Suprapubic skin (tissue), 4 donors: ENCODE results near the gene CEP350. TPM values are rescaled to one million over a fixed set of nuclear protein-coding genes. Genes with fewer than 3 reads are reported as not detected.

Experiments
- DNase-seq, 2 donors: peaks; one replicate each; pipeline ENCODE4 v3.0.0-alpha.2; 2019; ENCODE audit warnings: low spot score in 2 of 2
- H3K27ac ChIP-seq: fragments of 200-600 bp; sonication (generic); one replicate; pipeline ENCODE4 v1.5.1; 2019
- H3K27me3 ChIP-seq: fragments of 200-600 bp; sonication (generic); one replicate; pipeline ENCODE4 v1.5.1; 2019
- H3K36me3 ChIP-seq: fragments of 200-600 bp; sonication (generic); one replicate; pipeline ENCODE4 v1.5.1; 2019
- H3K4me1 ChIP-seq: fragments of 200-600 bp; sonication (generic); one replicate; pipeline ENCODE4 v1.5.1; 2019
- H3K4me3 ChIP-seq: fragments of 200-600 bp; sonication (generic); one replicate; pipeline ENCODE4 v1.5.1; 2019; ENCODE audit warnings: mild to moderate bottlenecking
- H3K9me3 ChIP-seq: fragments of 200-600 bp; sonication (generic); one replicate; pipeline ENCODE4 v1.5.1; 2019
- EP300 ChIP-seq: sonication (generic); formaldehyde crosslinking; IDR thresholded peaks from one replicate; pipeline ENCODE4 v1.6.1; 2017; ENCODE audit warnings: antibody characterized with exemption
- POLR2A ChIP-seq, 2 donors: fragments of 450-650 bp; IDR thresholded peaks; one replicate each; pipeline ENCODE4 v1.6.1; 2017; ENCODE audit warnings: antibody characterized with exemption in 2 of 2, mild to moderate bottlenecking in 2 of 2, moderate library complexity in 2 of 2
- POLR2AphosphoS5 ChIP-seq, 3 donors: sonication (generic); formaldehyde crosslinking; IDR thresholded peaks; one replicate each; pipeline ENCODE4 v1.6.1; 2017; ENCODE audit warnings: antibody characterized with exemption in 3 of 3
- WGBS: methylation state at CpG from one replicate; pipeline ENCODE4 v1.1.5; 2018; 5-methylcytosine and 5-hydroxymethylcytosine counted together
- total RNA-seq, 4 donors: library from RNA; depleted of rRNA; stranded (reverse); fragments of >200 nt; gene quantifications; one replicate each; pipeline ENCODE4 v1.1.0, GENCODE V29; 2016
- TF ChIP-seq, protein P1 (sequence below), 2 donors: fragments of 200-600 bp in 1 of 2; fragments of 450-650 bp in 1 of 2; sonication (generic) in 1 of 2; IDR thresholded peaks; one replicate each; pipeline ENCODE4 v1.5.1; 2016 to 2019; ENCODE audit warnings: antibody characterized with exemption in 2 of 2, mild to moderate bottlenecking in 1 of 2, moderate library complexity in 1 of 2

The CEP350 gene
- total RNA-seq, 4 donors from 2014 or later: 60.5 to 90.2 (median 68.4) TPM

DNA sequence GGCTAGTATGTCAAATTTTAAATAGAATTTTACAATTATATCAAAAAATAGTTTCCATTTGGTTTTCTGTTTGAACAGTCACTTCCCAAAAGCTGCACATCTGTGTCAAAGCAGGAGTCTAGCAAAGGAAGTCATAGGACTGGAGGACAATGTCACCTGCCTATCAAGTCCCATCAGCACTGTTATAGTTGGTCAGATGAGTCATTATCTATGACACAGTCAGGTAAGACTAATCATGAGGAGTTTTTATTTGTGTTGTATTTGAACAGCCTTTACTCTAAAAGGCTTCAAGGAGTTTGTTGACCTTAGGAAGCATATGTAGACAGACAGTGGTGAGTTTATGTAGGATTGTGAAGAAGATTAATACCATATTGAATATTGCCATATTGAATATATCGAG, 125.8 kb downstream of the CEP350 start:
- Histone ChIP-seq H3K4me3 (no peak overlapping the region), H3K36me3 (peaks cover 90% of the 10 kb centered on the region), H3K27me3 (no peaks in the 10 kb centered on the region), H3K9me3 (no peaks in the 10 kb centered on the region), H3K27ac (no peak overlapping the region), H3K4me1 (no peaks in the 10 kb centered on the region)
- TF ChIP-seq POLR2AphosphoS5 (IDR thresholded peaks at IDR 0.05): no peak
- TF ChIP-seq, protein P1, sequence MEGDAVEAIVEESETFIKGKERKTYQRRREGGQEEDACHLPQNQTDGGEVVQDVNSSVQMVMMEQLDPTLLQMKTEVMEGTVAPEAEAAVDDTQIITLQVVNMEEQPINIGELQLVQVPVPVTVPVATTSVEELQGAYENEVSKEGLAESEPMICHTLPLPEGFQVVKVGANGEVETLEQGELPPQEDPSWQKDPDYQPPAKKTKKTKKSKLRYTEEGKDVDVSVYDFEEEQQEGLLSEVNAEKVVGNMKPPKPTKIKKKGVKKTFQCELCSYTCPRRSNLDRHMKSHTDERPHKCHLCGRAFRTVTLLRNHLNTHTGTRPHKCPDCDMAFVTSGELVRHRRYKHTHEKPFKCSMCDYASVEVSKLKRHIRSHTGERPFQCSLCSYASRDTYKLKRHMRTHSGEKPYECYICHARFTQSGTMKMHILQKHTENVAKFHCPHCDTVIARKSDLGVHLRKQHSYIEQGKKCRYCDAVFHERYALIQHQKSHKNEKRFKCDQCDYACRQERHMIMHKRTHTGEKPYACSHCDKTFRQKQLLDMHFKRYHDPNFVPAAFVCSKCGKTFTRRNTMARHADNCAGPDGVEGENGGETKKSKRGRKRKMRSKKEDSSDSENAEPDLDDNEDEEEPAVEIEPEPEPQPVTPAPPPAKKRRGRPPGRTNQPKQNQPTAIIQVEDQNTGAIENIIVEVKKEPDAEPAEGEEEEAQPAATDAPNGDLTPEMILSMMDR (IDR thresholded peaks at IDR 0.05): no peak
- TF ChIP-seq POLR2A (IDR thresholded peaks at IDR 0.05): no peak
- TF ChIP-seq EP300: no peak
- WGBS: 94% methylated on average over 1 of the region's 1 CpG
- no peak for DNase-seq

DNA sequence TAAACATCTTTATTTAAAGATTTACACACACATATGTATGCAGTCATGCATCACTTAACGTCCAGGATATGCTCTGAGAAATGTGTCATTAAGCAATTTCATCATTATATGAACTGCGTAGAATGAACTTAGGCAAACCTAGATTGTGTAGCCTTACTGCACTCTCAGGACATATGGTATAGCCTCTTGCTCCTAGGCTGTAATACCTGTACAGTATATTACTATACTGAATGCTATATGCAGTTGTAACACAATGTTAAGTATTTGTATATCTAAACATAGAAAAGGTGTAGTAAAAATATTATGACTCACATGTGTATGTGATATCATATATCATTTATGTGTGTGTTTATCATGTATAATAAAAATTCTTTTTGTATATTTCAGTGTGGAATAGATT, 126.9 kb downstream of the CEP350 start:
- Histone ChIP-seq H3K27ac (no peak overlapping the region), H3K27me3 (no peaks in the 10 kb centered on the region), H3K9me3 (no peaks in the 10 kb centered on the region), H3K4me3 (no peak overlapping the region), H3K36me3 (peaks cover 87% of the 10 kb centered on the region), H3K4me1 (no peaks in the 10 kb centered on the region)
- TF ChIP-seq EP300 (no peak), POLR2AphosphoS5 (IDR thresholded peaks at IDR 0.05) (no peak), POLR2A (IDR thresholded peaks at IDR 0.05) (no peak)
- TF ChIP-seq, protein P1 (IDR thresholded peaks at IDR 0.05): no peak
- no peak for DNase-seq
- WGBS: 84% methylated on average over 2 of the region's 2 CpGs

DNA sequence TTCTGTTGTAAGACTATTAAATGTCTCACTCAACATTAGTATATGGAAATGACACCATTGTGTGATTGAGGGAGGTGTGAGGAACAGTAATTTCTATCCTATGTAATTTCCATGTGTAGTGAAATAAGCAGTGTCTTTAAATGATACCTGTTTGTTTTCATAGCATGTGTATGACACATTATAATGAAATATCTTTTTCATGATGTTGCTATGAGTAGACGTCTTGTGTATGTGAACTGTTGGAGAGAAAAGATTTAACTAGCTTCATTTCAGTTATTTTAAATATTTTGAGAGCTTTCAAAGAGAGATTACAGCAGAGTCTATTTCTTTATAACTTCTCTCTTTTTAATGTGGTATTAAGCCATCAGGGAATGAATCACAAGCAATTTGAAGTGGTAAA, 128.6 kb downstream of the CEP350 start:
- TF ChIP-seq, protein P1 (IDR thresholded peaks at IDR 0.05): no peak
- TF ChIP-seq EP300 (no peak), POLR2AphosphoS5 (IDR thresholded peaks at IDR 0.05) (no peak), POLR2A (IDR thresholded peaks at IDR 0.05) (no peak)
- no peak for DNase-seq

DNA sequence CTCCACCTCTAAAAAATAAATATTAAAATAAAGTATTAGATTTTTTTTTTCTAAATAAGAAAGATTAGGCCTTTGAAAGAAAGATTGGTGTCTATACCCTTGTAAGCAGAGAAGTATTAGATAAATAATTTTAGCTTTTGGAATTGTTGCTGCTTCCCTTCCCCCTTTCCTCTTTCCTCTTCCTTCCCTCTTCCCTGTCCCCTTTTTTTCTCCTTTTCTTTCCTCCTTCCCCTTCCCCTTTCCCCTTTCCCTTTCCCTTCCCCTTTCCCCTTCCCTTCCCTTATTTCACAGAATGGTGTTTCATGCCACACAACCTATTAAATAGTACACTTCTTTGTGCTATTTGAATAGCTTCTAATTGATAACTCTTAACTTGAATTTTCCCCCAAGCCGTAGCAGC, 130.3 kb downstream of the CEP350 start:
- H3K36me3 ChIP-seq: peaks cover 73% of the 10 kb centered on the region
- 93% methylated on average over 1 of the region's 1 CpG for WGBS
- no peaks in the 10 kb centered on the region for H3K27me3 ChIP-seq
- H3K4me3 ChIP-seq: no peak overlapping the region
- TF ChIP-seq EP300: no peak
- no peak for TF ChIP-seq POLR2A (IDR thresholded peaks at IDR 0.05)
- TF ChIP-seq POLR2AphosphoS5 (IDR thresholded peaks at IDR 0.05): no peak
- TF ChIP-seq, protein P1 (IDR thresholded peaks at IDR 0.05): no peak
- no peaks in the 10 kb centered on the region for H3K4me1 ChIP-seq
- H3K9me3 ChIP-seq: no peaks in the 10 kb centered on the region
- H3K27ac ChIP-seq: no peak overlapping the region
- DNase-seq: no peak

More for the DNA sequence above, 128.6 kb downstream of the CEP350 start:
- no peak overlapping the region for H3K4me3 ChIP-seq
- no peaks in the 10 kb centered on the region for H3K9me3 ChIP-seq
- peaks cover 78% of the 10 kb centered on the region for H3K36me3 ChIP-seq
- no peaks in the 10 kb centered on the region for H3K27me3 ChIP-seq
- H3K27ac ChIP-seq: no peak overlapping the region
- WGBS: 89% methylated on average over 1 of the region's 1 CpG
- H3K4me1 ChIP-seq: no peaks in the 10 kb centered on the region

DNA sequence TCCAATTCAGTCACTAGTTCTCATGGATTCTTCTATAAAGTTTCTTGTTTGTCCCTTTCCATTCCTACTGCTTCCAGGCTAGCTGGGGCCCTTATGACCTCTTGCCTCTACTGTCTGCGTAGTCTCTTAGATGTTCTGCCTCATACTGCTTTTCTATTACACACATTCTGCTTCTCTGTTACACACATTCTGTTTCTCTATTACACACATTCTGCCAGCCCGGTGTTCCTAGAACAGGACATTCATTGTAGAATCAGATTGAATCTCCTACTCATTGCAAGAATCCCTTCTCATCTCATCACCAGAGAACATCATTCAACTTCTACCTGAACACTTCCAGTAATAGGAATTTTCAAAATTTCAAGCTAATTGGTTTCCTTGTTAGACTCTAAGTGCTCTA, 130.7 kb downstream of the CEP350 start:
- peaks cover 71% of the 10 kb centered on the region for H3K36me3 ChIP-seq
- 96% methylated on average over 2 of the region's 2 CpGs for WGBS
- TF ChIP-seq POLR2AphosphoS5 (IDR thresholded peaks at IDR 0.05) (no peak), POLR2A (IDR thresholded peaks at IDR 0.05) (no peak)

More for the DNA sequence above, 130.7 kb downstream of the CEP350 start:
- no peak for DNase-seq
- no peaks in the 10 kb centered on the region for H3K4me1 ChIP-seq
- no peaks in the 10 kb centered on the region for H3K9me3 ChIP-seq
- no peaks in the 10 kb centered on the region for H3K27me3 ChIP-seq
- H3K4me3 ChIP-seq: no peak overlapping the region
- H3K27ac ChIP-seq: no peak overlapping the region
